Psoas muscle (tissue), 8 donors: ENCODE measurements around the gene AP2B1. TPM values are rescaled to one million over a fixed set of nuclear protein-coding genes. Genes with fewer than 3 reads are reported as not detected.
A peak's percentile ranks its signal among the peaks of the same experiment; 100 is the strongest.

ENCODE experiments used
- ATAC-seq, 4 donors: fragments of 200-7000 bp; cut with Tn5 transposase; one replicate each; pipeline ENCODE4 v1.9.1; 2020; ENCODE audit warnings: moderate library complexity in 3 of 4, mild to moderate bottlenecking in 2 of 4
- DNase-seq, 2 donors: peaks; one replicate each; pipeline ENCODE4 v3.0.0-alpha.2; 2020
- H3K27ac ChIP-seq: fragments of 200-600 bp; one replicate; pipeline ENCODE4 v1.8.0; 2022
- H3K27me3 ChIP-seq, 3 donors: fragments of 200-600 bp in 1 of 3; one replicate each; pipeline versions ENCODE4 v1.6.1 to v1.8.0; 2013 to 2022; ENCODE audit warnings: low read length in 2 of 3, mild to moderate bottlenecking in 2 of 3, moderate library complexity in 1 of 3; ENCODE audit not compliant: insufficient read depth in 3 of 3
- H3K36me3 ChIP-seq, 2 donors: fragments of 200-600 bp in 1 of 2; one replicate each; pipeline versions ENCODE4 v1.6.1 to v1.8.0; 2013 to 2022; ENCODE audit warnings: low read depth in 1 of 2, mild to moderate bottlenecking in 1 of 2, moderate library complexity in 1 of 2; ENCODE audit not compliant: insufficient read depth in 1 of 2
- H3K4me1 ChIP-seq: fragments of 200-600 bp; one replicate; pipeline ENCODE4 v1.8.0; 2022
- H3K4me3 ChIP-seq: fragments of 200-600 bp; one replicate; pipeline ENCODE4 v1.8.0; 2022; ENCODE audit warnings: mild to moderate bottlenecking
- H3K9me3 ChIP-seq: fragments of 200-600 bp; one replicate; pipeline ENCODE4 v1.8.0; 2022
- WGBS, 3 donors: extraction: QIAGEN DNeasy Blood & Tissue Kit; methylation state at CpG; one replicate each; pipeline versions ENCODE4 v1.1.6 to v1.1.7; 2013; 5-methylcytosine and 5-hydroxymethylcytosine counted together
- intact Hi-C, 2 donors: fragments of 100-400 bp; cut with DNase I; formaldehyde crosslinking; loops; one replicate each; pipeline versions ENCODE4 v1.11.0 to v1.14.2; 2022
- polyA plus RNA-seq, 3 donors: library from polyadenylated mRNA; stranded (reverse); fragments of 200-250 nt; gene quantifications; one replicate each; pipeline ENCODE4 v1.2.3, GENCODE V29; 2013
- total RNA-seq, 4 donors: library from RNA; stranded (reverse); fragmentation: NEBNext Ultra II Directional in 2 of 4; extraction: Animal tissue kit (Norgen Biotek cat#: 25700) in 2 of 4; gene quantifications; one replicate each; pipeline versions ENCODE4 v1.2.1 to v1.2.4, GENCODE V29; 2021 to 2023
- TF ChIP-seq, protein P1 (sequence below): fragments of 200-600 bp; IDR thresholded peaks from one replicate; pipeline ENCODE4 v1.8.0; 2022; ENCODE audit warnings: antibody characterized with exemption
- donor health status: healthy with polysubstance abuse.
- donor health status: DM: no; HTN: no; CAD: no; lungs with moderate emphysema.
- donor health status: Bipolar disorder and iron deficiency.
- donor health status: healthy.
- donor health status: DM: yes; HTN: yes; CAD: no.
- donor health status: DM: no; HTN: no; CAD: no.
- donor health status: DM: no; HTN: no; CAD: no.
- donor health status: DM: yes; HTN: yes; CAD: no.

The AP2B1 gene
- total and polyA plus RNA-seq, 7 donors: 20.0 to 92.4 (median 63.2) TPM

DNA sequence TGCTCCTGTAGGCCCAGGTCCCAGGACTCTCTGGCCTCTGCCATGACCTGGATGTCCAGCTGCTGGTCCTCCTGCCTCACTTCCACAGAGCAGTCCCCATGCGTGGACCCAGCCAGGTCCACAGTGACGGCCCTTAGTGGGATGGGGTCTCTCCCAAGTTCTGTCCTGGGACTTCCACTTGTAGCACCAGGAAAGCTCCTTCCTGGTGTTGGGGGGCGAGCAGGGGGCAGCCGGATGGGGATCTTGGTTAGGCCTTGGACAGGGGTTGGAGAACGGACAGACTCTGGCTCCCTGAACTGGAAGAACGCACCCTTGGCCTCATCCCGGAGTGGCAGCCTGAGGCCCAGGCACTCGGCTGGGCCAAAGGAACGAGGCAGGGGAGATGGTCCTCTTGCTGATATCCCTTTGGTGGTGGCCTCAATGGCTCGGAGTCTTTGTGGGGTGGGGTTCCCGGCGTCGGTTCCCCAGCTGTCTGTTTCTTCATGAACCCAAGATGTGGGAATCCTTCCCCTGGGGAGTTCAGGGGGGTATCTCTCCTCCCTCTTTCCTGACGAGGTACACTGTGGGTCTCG is 158.7 kb downstream of the AP2B1 start:
- no peak overlapping the region for H3K27ac ChIP-seq
- DNase-seq (no peak), ATAC-seq (no peak)
- H3K36me3 ChIP-seq: no peaks in the 10 kb centered on the region
- H3K4me3 ChIP-seq: no peak overlapping the region
- peaks cover 13% of the 10 kb centered on the region for H3K4me1 ChIP-seq
- WGBS, 3 donors: 79 to 84% (median 84%) methylated on average over 14 to 15 of the region's 15 CpGs
- intact Hi-C loops: loop anchor here (10.0 kb wide), 1 partner anchor 431 kb away; no protein-coding TSS in a partner anchor
- peaks cover 0 to 12% (median 2%) of the 10 kb centered on the region in 3 donors for H3K27me3 ChIP-seq
- no peaks in the 10 kb centered on the region for H3K9me3 ChIP-seq
- TF ChIP-seq, protein P1, sequence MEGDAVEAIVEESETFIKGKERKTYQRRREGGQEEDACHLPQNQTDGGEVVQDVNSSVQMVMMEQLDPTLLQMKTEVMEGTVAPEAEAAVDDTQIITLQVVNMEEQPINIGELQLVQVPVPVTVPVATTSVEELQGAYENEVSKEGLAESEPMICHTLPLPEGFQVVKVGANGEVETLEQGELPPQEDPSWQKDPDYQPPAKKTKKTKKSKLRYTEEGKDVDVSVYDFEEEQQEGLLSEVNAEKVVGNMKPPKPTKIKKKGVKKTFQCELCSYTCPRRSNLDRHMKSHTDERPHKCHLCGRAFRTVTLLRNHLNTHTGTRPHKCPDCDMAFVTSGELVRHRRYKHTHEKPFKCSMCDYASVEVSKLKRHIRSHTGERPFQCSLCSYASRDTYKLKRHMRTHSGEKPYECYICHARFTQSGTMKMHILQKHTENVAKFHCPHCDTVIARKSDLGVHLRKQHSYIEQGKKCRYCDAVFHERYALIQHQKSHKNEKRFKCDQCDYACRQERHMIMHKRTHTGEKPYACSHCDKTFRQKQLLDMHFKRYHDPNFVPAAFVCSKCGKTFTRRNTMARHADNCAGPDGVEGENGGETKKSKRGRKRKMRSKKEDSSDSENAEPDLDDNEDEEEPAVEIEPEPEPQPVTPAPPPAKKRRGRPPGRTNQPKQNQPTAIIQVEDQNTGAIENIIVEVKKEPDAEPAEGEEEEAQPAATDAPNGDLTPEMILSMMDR: no peak

DNA sequence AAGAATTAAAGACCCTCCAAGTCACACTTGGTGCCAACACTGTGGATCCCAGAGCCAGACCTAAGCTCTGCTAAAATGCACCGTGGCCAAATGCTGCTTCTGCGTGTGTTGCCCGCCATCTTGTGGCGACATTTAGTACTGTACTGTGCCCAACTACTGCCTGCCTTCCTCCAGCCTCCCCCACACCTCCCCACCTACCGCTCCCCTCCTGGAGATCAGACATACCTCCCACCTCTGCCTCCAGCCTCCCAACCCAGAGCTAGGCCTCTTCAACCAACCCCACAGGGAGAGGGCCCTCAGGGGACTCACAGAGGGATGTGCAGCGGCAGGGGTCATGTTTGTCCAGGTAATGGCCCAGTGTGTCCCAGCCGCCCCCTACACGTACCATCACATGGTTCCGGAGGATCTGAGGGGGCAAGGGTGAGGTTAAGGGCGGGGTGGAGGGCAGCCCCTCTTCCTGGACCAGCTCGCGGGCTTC is 160.5 kb downstream of the AP2B1 start:
- Histone ChIP-seq H3K27me3 (peaks cover 0 to 16% (median 4%) of the 10 kb centered on the region in 3 donors), H3K27ac (no peak overlapping the region), H3K4me3 (no peak overlapping the region), H3K9me3 (no peaks in the 10 kb centered on the region), H3K36me3 (no peaks in the 10 kb centered on the region), H3K4me1 (no peaks in the 10 kb centered on the region)
- intact Hi-C loops: loop anchor here (1.0 to 10.0 kb wide), 3 partner anchors 134 to 433 kb away; no protein-coding TSS in a partner anchor
- DNase-seq (peak; percentile 67 to 84), ATAC-seq (peak; percentile 86 to 93 (median 89))
- TF ChIP-seq, protein P1: peak; percentile 94
- WGBS, 3 donors: 26 to 30% (median 28%) methylated on average over 12 of the region's 12 CpGs

DNA sequence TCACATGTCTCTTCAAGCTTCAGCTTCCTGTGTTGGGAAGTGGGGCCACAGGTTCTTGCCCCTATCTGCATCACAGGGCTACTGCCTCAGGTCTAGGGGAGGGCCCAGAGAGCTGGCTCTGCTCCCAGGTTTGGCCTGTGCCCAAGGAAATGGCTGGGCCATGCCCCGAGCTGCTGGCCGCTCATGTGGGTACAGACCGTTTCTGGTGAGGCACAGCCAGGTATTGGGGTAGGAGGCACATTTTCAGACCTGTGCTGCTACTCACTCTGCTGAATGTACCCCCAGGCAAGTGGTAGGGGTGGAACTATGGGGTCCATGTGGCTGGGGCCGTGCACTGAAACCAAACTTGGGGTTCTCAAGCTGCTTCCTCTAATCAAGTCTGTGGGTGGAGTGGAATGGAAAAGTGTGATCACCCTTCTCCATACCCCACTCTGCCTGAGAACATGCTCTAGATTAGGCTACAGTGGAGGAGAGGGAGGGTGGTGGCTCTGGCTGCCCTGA is 161.3 kb downstream of the AP2B1 start:
- no peak overlapping the region for H3K27ac ChIP-seq
- TF ChIP-seq, protein P1: no peak
- DNase-seq: peak in 1 of 2 donors; percentile 61
- peak; percentile 21 to 52 (median 34) for ATAC-seq
- H3K27me3 ChIP-seq: peaks cover 0 to 16% (median 4%) of the 10 kb centered on the region in 3 donors
- intact Hi-C loops: loop anchor here (2.0 to 10.0 kb wide), 2 partner anchors 136 to 434 kb away; no protein-coding TSS in a partner anchor
- H3K9me3 ChIP-seq: no peaks in the 10 kb centered on the region
- 18 to 31% (median 22%) methylated on average over 4 of the region's 4 CpGs for WGBS, 3 donors
- H3K4me1 ChIP-seq: no peaks in the 10 kb centered on the region
- no peak overlapping the region for H3K4me3 ChIP-seq
- H3K36me3 ChIP-seq: no peaks in the 10 kb centered on the region

DNA sequence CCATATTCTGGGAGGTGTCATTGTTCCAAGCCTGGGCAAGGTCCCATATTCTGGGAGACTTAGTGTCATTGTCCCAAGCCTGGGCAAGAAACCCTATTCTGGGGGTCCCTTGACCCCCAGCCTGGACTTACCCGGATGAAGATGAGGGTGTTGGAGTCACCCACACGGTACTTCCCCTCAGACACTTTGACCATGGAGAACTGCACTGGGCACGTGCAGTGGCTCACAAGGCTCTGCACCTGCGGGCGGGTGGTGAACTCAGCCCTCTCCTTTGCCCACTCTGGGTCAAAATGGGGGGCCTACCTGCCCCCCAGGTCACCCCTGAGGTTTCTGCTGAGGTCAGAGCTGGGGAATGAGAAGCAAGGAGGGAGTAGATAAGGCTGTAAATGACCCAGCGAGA is 161.9 kb downstream of the AP2B1 start:
- intact Hi-C loops: loop anchor here (2.0 to 10.0 kb wide), 2 partner anchors 136 to 434 kb away; no protein-coding TSS in a partner anchor
- TF ChIP-seq, protein P1: no peak
- no peak overlapping the region for H3K4me3 ChIP-seq
- no peak for DNase-seq
- H3K27ac ChIP-seq: no peak overlapping the region
- no peaks in the 10 kb centered on the region for H3K36me3 ChIP-seq
- H3K9me3 ChIP-seq: no peaks in the 10 kb centered on the region
- 69 to 73% (median 70%) methylated on average over 6 of the region's 6 CpGs for WGBS, 3 donors
- H3K4me1 ChIP-seq: no peaks in the 10 kb centered on the region
- peaks cover 0 to 13% (median 4%) of the 10 kb centered on the region in 3 donors for H3K27me3 ChIP-seq
- no peak for ATAC-seq
